ENCODE data around the gene S100A3.

The S100A3 gene

DNA sequence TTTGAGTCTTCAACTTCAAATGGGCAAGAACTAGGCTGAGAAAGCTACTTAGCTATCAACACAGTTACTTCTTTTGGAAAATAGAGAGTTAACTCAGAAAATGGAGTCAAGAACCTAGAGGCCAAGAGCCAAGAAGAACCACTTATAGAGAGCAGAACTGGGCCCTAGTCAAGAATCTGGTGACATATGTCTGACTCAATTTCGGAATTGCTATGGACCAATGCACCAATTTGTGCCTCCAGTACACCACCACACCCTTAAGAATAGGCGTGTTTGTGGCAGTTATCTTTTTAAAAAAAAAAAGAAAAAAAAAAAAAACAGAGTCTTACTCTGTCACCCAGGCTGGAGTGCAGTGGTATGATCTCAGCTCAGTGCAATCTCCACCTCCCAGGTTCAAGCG is 8.8 kb upstream of the S100A3 start:
- DNase-seq (ENCODE audit: low read depth, low spot score): no peak
- Histone ChIP-seq H3K36me3 (ENCODE audit: insufficient read depth, low read length) (no peaks in the 10 kb centered on the region), H3K4me3 (no peak overlapping the region), H3K9ac (ENCODE audit: insufficient read length) (no peak overlapping the region), H3K27ac (no peak overlapping the region), H3K9me3 (ENCODE audit: low read depth, low read length) (no peaks in the 10 kb centered on the region)
- TF ChIP-seq EZH2 (IDR thresholded peaks at IDR 0.05) (no peak), POLR2AphosphoS5 (IDR thresholded peaks at IDR 0.05; ENCODE audit: borderline replicate concordance, low read depth, low read length) (no peak), FOXP2 (optimal IDR thresholded peaks at IDR 0.05; ENCODE audit: control extremely low read depth, extremely low read length, insufficient read depth) (no peak)

DNA sequence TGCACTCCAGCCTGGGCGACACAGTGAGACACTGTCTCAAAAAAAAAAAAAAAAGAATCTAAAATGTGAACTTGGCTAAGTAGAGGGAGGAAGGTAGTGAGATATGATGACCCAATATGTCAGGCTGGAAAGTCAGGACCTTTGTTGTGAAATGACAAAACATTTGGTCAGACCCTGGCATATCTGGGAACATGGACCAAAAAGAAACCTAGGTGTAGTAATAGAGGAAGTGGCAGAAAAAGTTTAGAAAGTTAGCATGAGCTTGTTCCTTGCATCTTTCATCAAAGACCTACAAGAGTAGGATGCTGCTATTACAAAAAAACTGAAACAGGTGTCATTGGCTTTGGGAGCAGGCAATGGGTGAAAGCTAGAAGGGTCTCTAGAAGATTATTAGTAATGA is 7.3 kb upstream of the S100A3 start:
- no peak overlapping the region for H3K4me3 ChIP-seq
- H3K9ac ChIP-seq (ENCODE audit: insufficient read length): no peak overlapping the region
- H3K36me3 ChIP-seq (ENCODE audit: insufficient read depth, low read length): no peaks in the 10 kb centered on the region
- H3K9me3 ChIP-seq (ENCODE audit: low read depth, low read length): no peaks in the 10 kb centered on the region
- DNase-seq (ENCODE audit: low read depth, low spot score): no peak
- TF ChIP-seq FOXP2 (optimal IDR thresholded peaks at IDR 0.05; ENCODE audit: control extremely low read depth, extremely low read length, insufficient read depth): no peak
- no peak for TF ChIP-seq EZH2 (IDR thresholded peaks at IDR 0.05)
- TF ChIP-seq POLR2AphosphoS5 (IDR thresholded peaks at IDR 0.05; ENCODE audit: borderline replicate concordance, low read depth, low read length): no peak
- H3K27ac ChIP-seq: no peak overlapping the region

GRCh38 chr1:153553830-153554541 is 4.9 kb upstream of the S100A3 start:
- TF ChIP-seq POLR2AphosphoS5 (IDR thresholded peaks at IDR 0.05; ENCODE audit: borderline replicate concordance, low read depth, low read length) (no peak), FOXP2 (optimal IDR thresholded peaks at IDR 0.05; ENCODE audit: control extremely low read depth, extremely low read length, insufficient read depth) (no peak), EZH2 (IDR thresholded peaks at IDR 0.05) (no peak)
- no peak for DNase-seq (ENCODE audit: low read depth, low spot score)
- Histone ChIP-seq H3K9ac (ENCODE audit: insufficient read length) (no peak overlapping the region), H3K27ac (no peak overlapping the region), H3K4me3 (no peak overlapping the region), H3K9me3 (ENCODE audit: low read depth, low read length) (no peaks in the 10 kb centered on the region), H3K36me3 (ENCODE audit: insufficient read depth, low read length) (no peaks in the 10 kb centered on the region)

GRCh38 chr1:153553096-153553495 is 4.0 kb upstream of the S100A3 start:
- no peak overlapping the region for H3K9ac ChIP-seq (ENCODE audit: insufficient read length)
- H3K4me3 ChIP-seq: no peak overlapping the region
- TF ChIP-seq FOXP2 (optimal IDR thresholded peaks at IDR 0.05; ENCODE audit: control extremely low read depth, extremely low read length, insufficient read depth) (no peak), EZH2 (IDR thresholded peaks at IDR 0.05) (no peak), POLR2AphosphoS5 (IDR thresholded peaks at IDR 0.05; ENCODE audit: borderline replicate concordance, low read depth, low read length) (no peak)
- DNase-seq (ENCODE audit: low read depth, low spot score): no peak
- H3K27ac ChIP-seq: no peak overlapping the region
- no peaks in the 10 kb centered on the region for H3K36me3 ChIP-seq (ENCODE audit: insufficient read depth, low read length)
- H3K9me3 ChIP-seq (ENCODE audit: low read depth, low read length): no peaks in the 10 kb centered on the region

GRCh38 chr1:153552335-153552734 is 3.3 kb upstream of the S100A3 start:
- Histone ChIP-seq H3K9me3 (ENCODE audit: low read depth, low read length) (no peaks in the 10 kb centered on the region), H3K36me3 (ENCODE audit: insufficient read depth, low read length) (no peaks in the 10 kb centered on the region), H3K9ac (ENCODE audit: insufficient read length) (no peak overlapping the region), H3K27ac (no peak overlapping the region), H3K4me3 (no peak overlapping the region)
- DNase-seq (ENCODE audit: low read depth, low spot score): no peak
- no peak for TF ChIP-seq POLR2AphosphoS5 (IDR thresholded peaks at IDR 0.05; ENCODE audit: borderline replicate concordance, low read depth, low read length)

- no peak overlapping the region for H3K27ac ChIP-seq
- DNase-seq (ENCODE audit: low read depth, low spot score): no peak
- H3K9ac ChIP-seq (ENCODE audit: insufficient read length): no peak overlapping the region
Measured at GRCh38 chr1:153550827-153551500, 1.9 kb upstream of the S100A3 start.

DNA sequence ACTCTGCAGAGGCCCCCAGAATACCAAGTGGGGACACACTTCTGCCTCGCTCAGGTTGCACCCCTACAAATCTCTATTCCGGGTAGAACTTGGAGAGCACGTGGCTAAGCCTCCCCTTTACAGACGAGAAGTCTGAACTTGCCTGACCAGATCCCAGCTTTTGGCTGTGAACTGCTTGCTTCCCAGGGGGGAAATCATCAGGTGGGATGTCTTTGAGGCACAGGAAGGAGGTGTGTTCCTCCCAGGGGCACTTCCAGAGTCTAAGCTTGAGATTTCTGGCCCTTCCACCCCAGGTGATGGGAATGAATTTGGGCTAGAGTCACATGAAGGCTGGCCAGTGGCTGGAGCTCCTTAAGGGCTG is 1.3 kb upstream of the S100A3 start:
- TF ChIP-seq EZH2 (IDR thresholded peaks at IDR 0.05) (no peak), FOXP2 (optimal IDR thresholded peaks at IDR 0.05; ENCODE audit: control extremely low read depth, extremely low read length, insufficient read depth) (no peak), POLR2AphosphoS5 (IDR thresholded peaks at IDR 0.05; ENCODE audit: borderline replicate concordance, low read depth, low read length) (no peak)
- Histone ChIP-seq H3K4me3 (no peak overlapping the region), H3K36me3 (ENCODE audit: insufficient read depth, low read length) (no peaks in the 10 kb centered on the region), H3K9me3 (ENCODE audit: low read depth, low read length) (no peaks in the 10 kb centered on the region), H3K9ac (ENCODE audit: insufficient read length) (no peak overlapping the region), H3K27ac (no peak overlapping the region)
- DNase-seq (ENCODE audit: low read depth, low spot score): no peak

More at GRCh38 chr1:153550827-153551500, 1.9 kb upstream of the S100A3 start:
- Histone ChIP-seq H3K4me3 (no peak overlapping the region), H3K36me3 (ENCODE audit: insufficient read depth, low read length) (no peaks in the 10 kb centered on the region), H3K9me3 (ENCODE audit: low read depth, low read length) (no peaks in the 10 kb centered on the region)
- no peak for TF ChIP-seq POLR2AphosphoS5 (IDR thresholded peaks at IDR 0.05; ENCODE audit: borderline replicate concordance, low read depth, low read length)
- TF ChIP-seq FOXP2 (optimal IDR thresholded peaks at IDR 0.05; ENCODE audit: control extremely low read depth, extremely low read length, insufficient read depth): no peak
- TF ChIP-seq EZH2 (IDR thresholded peaks at IDR 0.05): no peak

GRCh38 chr1:153549741-153550397 is 811 bp upstream of the S100A3 start:
- no peak overlapping the region for H3K9ac ChIP-seq (ENCODE audit: insufficient read length)
- TF ChIP-seq POLR2AphosphoS5 (IDR thresholded peaks at IDR 0.05; ENCODE audit: borderline replicate concordance, low read depth, low read length) (no peak), EZH2 (IDR thresholded peaks at IDR 0.05) (no peak), FOXP2 (optimal IDR thresholded peaks at IDR 0.05; ENCODE audit: control extremely low read depth, extremely low read length, insufficient read depth) (no peak)
- DNase-seq (ENCODE audit: low read depth, low spot score): no peak
- no peaks in the 10 kb centered on the region for H3K9me3 ChIP-seq (ENCODE audit: low read depth, low read length)
- H3K27ac ChIP-seq: no peak overlapping the region
- no peaks in the 10 kb centered on the region for H3K36me3 ChIP-seq (ENCODE audit: insufficient read depth, low read length)
- no peak overlapping the region for H3K4me3 ChIP-seq
